Immature natural killer cell (primary cell): ENCODE data around the gene GNA12. TPM values are rescaled to one million over a fixed set of nuclear protein-coding genes. Genes with fewer than 3 reads are reported as not detected.
A peak's percentile ranks its signal among the peaks of the same experiment; 100 is the strongest.
"Not testable (repeated sequence)": the region's sequence is repeated elsewhere in the genome, so short reads cannot be mapped to it uniquely, and the experiment has no call there.

Experiments used
- DNase-seq, 3 donors: peaks; one replicate each; pipeline ENCODE4 v3.0.0; 2022; ENCODE audit warnings: mixed read lengths in 1 of 3
- H3K27ac Mint-ChIP-seq, 6 donors: one replicate each; pipeline ENCODE4 v1.8.0; 2020; ENCODE audit warnings: mixed read lengths in 6 of 6, mild to moderate bottlenecking in 5 of 6, inconsistent platforms in 4 of 6, moderate library complexity in 3 of 6
- H3K27me3 Mint-ChIP-seq, 3 donors: one replicate each; pipeline ENCODE4 v1.8.0; 2020 to 2021; ENCODE audit warnings: low read depth in 3 of 3, mild to moderate bottlenecking in 3 of 3, mixed read lengths in 3 of 3, moderate library complexity in 3 of 3, inconsistent platforms in 1 of 3
- H3K36me3 Mint-ChIP-seq, 3 donors: one replicate each; pipeline ENCODE4 v1.8.0; 2020; ENCODE audit warnings: mixed read lengths in 3 of 3, inconsistent platforms in 2 of 3, mild to moderate bottlenecking in 2 of 3
- H3K4me1 Mint-ChIP-seq, 2 donors: one replicate each; pipeline ENCODE4 v1.8.0; 2020; ENCODE audit warnings: inconsistent platforms in 2 of 2, mild to moderate bottlenecking in 2 of 2, mixed read lengths in 2 of 2, moderate library complexity in 1 of 2
- H3K4me3 Mint-ChIP-seq, 5 donors: one replicate each; pipeline ENCODE4 v1.8.0; 2020; ENCODE audit warnings: mild to moderate bottlenecking in 5 of 5, mixed read lengths in 5 of 5, inconsistent platforms in 3 of 5, moderate library complexity in 3 of 5
- H3K9me3 Mint-ChIP-seq, 6 donors: one replicate each; pipeline ENCODE4 v1.8.0; 2020; ENCODE audit warnings: mild to moderate bottlenecking in 6 of 6, mixed read lengths in 6 of 6, inconsistent platforms in 4 of 6, moderate library complexity in 3 of 6
- polyA plus RNA-seq, 3 donors: library from polyadenylated mRNA; unstranded; fragments of 300-500 nt; fragmentation: Illumina TruSeq; gene quantifications; one replicate each; pipeline ENCODE4 v1.2.3, GENCODE V29; 2021

GNA12 gene
- polyA plus RNA-seq, 3 donors from 2014 or later: 4.7 to 6.1 (median 4.8) TPM

- DNase-seq: no peak
- Mint-ChIP-seq H3K27ac (no peak overlapping the region), H3K9me3 (peaks cover 0 to 2% (median 0%) of the 10 kb centered on the region in 6 donors), H3K4me1 (peaks cover 18 to 26% of the 10 kb centered on the region in 2 donors), H3K4me3 (no peak overlapping the region), H3K27me3 (peaks cover 18 to 32% (median 23%) of the 10 kb centered on the region in 3 donors), H3K36me3 (peaks cover 0 to 6% (median 6%) of the 10 kb centered on the region in 3 donors)
Observed at GRCh38 chr7:2708547-2709310, 135.4 kb downstream of the GNA12 start.

GRCh38 chr7:2708041-2708440 lies 136.1 kb downstream of the GNA12 start:
- Mint-ChIP-seq H3K27ac (no peak overlapping the region), H3K4me3 (no peak overlapping the region), H3K27me3 (peaks cover 23 to 27% (median 25%) of the 10 kb centered on the region in 3 donors), H3K4me1 (peaks cover 18 to 21% of the 10 kb centered on the region in 2 donors), H3K9me3 (peaks cover 0 to 2% (median 0%) of the 10 kb centered on the region in 6 donors), H3K36me3 (peaks cover 0 to 6% (median 3%) of the 10 kb centered on the region in 3 donors)
- no peak for DNase-seq

GRCh38 chr7:2707481-2707880 lies 136.6 kb downstream of the GNA12 start:
- DNase-seq: no peak
- Mint-ChIP-seq H3K27ac (no peak overlapping the region), H3K4me3 (no peak overlapping the region), H3K9me3 (no peaks in the 10 kb centered on the region), H3K36me3 (peaks cover 0 to 6% (median 3%) of the 10 kb centered on the region in 3 donors), H3K4me1 (peaks cover 18 to 21% of the 10 kb centered on the region in 2 donors), H3K27me3 (peaks cover 23 to 27% (median 26%) of the 10 kb centered on the region in 3 donors)

- Mint-ChIP-seq H3K4me1 (peaks cover 22 to 26% of the 10 kb centered on the region in 2 donors), H3K36me3 (peaks cover 0 to 6% (median 3%) of the 10 kb centered on the region in 3 donors), H3K27ac (no peak overlapping the region), H3K9me3 (no peaks in the 10 kb centered on the region), H3K27me3 (peaks cover 23 to 29% (median 25%) of the 10 kb centered on the region in 3 donors), H3K4me3 (no peak overlapping the region)
- no peak for DNase-seq
Observed at GRCh38 chr7:2706685-2707126, 137.4 kb downstream of the GNA12 start.

- peaks cover 19 to 25% (median 19%) of the 10 kb centered on the region in 3 donors for H3K27me3 Mint-ChIP-seq
- no peak overlapping the region for H3K4me3 Mint-ChIP-seq
- H3K9me3 Mint-ChIP-seq: no peaks in the 10 kb centered on the region
- H3K36me3 Mint-ChIP-seq: peaks cover 0 to 6% (median 0%) of the 10 kb centered on the region in 3 donors
- DNase-seq: no peak
- H3K27ac Mint-ChIP-seq: no peak overlapping the region
- H3K4me1 Mint-ChIP-seq: peaks cover 17 to 23% of the 10 kb centered on the region in 2 donors
Observed at GRCh38 chr7:2705371-2706096, 138.6 kb downstream of the GNA12 start.

DNA sequence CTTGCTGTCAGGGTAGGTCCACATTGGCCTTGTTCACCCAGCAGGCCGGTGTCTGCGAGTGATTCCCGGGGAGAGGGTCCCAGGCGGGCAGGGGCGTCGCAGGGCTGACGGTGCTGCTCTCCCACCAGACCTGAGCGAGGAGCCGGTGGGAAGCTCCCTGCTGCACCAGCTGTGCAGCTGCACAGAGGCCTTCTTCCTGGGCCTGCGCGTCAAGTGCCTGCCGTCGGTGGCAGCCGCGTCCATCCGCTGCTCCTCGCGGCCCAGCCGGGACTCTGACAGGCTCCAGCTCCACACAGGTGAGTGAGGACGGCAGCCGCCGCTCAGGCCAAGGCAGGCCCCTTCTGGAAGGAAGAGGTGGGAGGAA lies 141.5 kb downstream of the GNA12 start:
- peaks cover 30 to 35% of the 10 kb centered on the region in 2 donors for H3K4me1 Mint-ChIP-seq
- H3K9me3 Mint-ChIP-seq: no peaks in the 10 kb centered on the region
- H3K36me3 Mint-ChIP-seq: peaks cover 0 to 6% (median 0%) of the 10 kb centered on the region in 3 donors
- H3K4me3 Mint-ChIP-seq: peak overlapping the region in 2 of 5 donors; percentile 7 to 53
- H3K27ac Mint-ChIP-seq: peak overlapping the region in 1 of 6 donors; percentile 43
- peaks cover 22 to 26% (median 26%) of the 10 kb centered on the region in 3 donors for H3K27me3 Mint-ChIP-seq
- DNase-seq: no peak

GRCh38 chr7:2701832-2702593 lies 142.1 kb downstream of the GNA12 start:
- H3K27ac Mint-ChIP-seq: peak overlapping the region in 3 of 6 donors; percentile 40 to 43 (median 40)
- peaks cover 30 to 35% of the 10 kb centered on the region in 2 donors for H3K4me1 Mint-ChIP-seq
- no peak for DNase-seq
- H3K27me3 Mint-ChIP-seq: peaks cover 19 to 26% (median 22%) of the 10 kb centered on the region in 3 donors
- peak overlapping the region in 4 of 5 donors; percentile 4 to 53 (median 24) for H3K4me3 Mint-ChIP-seq
- H3K36me3 Mint-ChIP-seq: peaks cover 0 to 6% (median 0%) of the 10 kb centered on the region in 3 donors
- no peaks in the 10 kb centered on the region for H3K9me3 Mint-ChIP-seq

DNA sequence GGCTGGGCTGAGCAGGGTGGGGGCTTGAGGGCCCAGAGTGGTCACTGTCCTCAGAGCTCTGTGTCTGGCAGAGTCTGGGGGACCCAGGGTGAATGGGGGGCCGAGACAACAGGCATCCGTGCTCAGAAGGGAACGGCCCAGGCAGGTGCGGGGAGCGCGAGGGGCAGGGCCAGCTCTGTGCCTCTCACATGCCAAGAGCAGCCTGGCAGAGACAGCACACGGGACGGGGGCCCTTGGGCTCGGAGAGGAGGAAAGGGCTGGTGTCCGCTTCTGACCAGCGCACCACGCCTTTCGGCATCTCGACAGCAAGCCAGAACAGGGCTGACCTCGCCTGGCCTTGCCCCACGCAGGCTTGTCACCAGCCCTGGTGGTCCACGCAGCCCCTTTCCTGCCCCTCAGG lies 142.7 kb downstream of the GNA12 start:
- no peak overlapping the region for H3K27ac Mint-ChIP-seq
- peaks cover 0 to 6% (median 0%) of the 10 kb centered on the region in 3 donors for H3K36me3 Mint-ChIP-seq
- H3K9me3 Mint-ChIP-seq: no peaks in the 10 kb centered on the region
- peaks cover 19 to 24% (median 21%) of the 10 kb centered on the region in 3 donors for H3K27me3 Mint-ChIP-seq
- DNase-seq: no peak
- H3K4me3 Mint-ChIP-seq: no peak overlapping the region
- H3K4me1 Mint-ChIP-seq: peaks cover 30 to 35% of the 10 kb centered on the region in 2 donors

GRCh38 chr7:2700141-2700850 lies 143.8 kb downstream of the GNA12 start:
- H3K36me3 Mint-ChIP-seq: peaks cover 0 to 5% (median 0%) of the 10 kb centered on the region in 3 donors
- peak overlapping the region in 4 of 5 donors; percentile 21 to 70 (median 57) for H3K4me3 Mint-ChIP-seq
- DNase-seq: no peak
- peaks cover 18 to 21% (median 21%) of the 10 kb centered on the region in 3 donors for H3K27me3 Mint-ChIP-seq
- no peaks in the 10 kb centered on the region for H3K9me3 Mint-ChIP-seq
- H3K4me1 Mint-ChIP-seq: peaks cover 30 to 35% of the 10 kb centered on the region in 2 donors
- peak overlapping the region in 3 of 6 donors; percentile 7 to 55 (median 53) for H3K27ac Mint-ChIP-seq

GRCh38 chr7:2699289-2699620 lies 144.9 kb downstream of the GNA12 start:
- Mint-ChIP-seq H3K4me1 (peaks cover 30 to 35% of the 10 kb centered on the region in 2 donors), H3K36me3 (no peaks in the 10 kb centered on the region), H3K4me3 (peak overlapping the region; percentile 19 to 80 (median 68)), H3K9me3 (no peaks in the 10 kb centered on the region), H3K27ac (peak overlapping the region; percentile 56 to 90 (median 86)), H3K27me3 (peaks cover 14 to 17% (median 15%) of the 10 kb centered on the region in 3 donors)
- no peak for DNase-seq

DNA sequence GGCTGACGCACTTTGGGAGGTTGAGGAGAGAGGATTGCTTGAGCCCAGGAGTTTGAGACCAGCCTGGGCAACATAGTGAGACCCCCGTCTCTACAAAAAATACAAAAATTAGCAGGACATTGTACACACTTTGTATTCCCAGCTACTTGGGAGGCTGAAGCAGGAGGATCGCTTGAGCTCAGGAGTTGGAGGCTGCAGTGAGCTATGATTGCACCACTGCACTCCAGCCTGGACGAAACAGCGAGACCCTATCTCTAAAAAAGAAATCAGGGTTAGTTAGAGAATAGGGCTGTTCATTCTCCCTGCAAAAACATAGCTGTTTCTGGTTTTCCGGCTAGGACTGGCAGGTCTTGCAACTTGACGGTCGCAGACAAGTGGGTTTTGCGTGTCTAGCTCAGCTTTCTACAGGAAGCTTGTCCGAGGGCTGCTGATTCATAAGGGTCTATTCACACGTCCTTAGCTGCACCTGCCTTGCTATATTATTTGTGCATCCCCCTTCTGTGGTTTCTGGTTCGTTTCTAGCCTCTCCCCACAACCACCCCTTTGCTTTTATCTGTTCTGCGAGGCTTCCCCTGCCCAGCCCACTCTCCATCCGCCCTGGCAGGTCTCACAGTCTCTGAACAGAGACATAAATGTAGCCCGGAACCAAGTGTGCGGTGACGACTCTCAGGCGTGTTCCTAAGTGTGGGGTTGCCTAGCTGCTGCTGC lies 145.4 kb downstream of the GNA12 start:
- H3K36me3 Mint-ChIP-seq: no peaks in the 10 kb centered on the region
- peaks cover 30 to 35% of the 10 kb centered on the region in 2 donors for H3K4me1 Mint-ChIP-seq
- H3K9me3 Mint-ChIP-seq: no peaks in the 10 kb centered on the region
- peaks cover 13 to 17% (median 14%) of the 10 kb centered on the region in 3 donors for H3K27me3 Mint-ChIP-seq
- peak overlapping the region; percentile 56 to 90 (median 86) for H3K27ac Mint-ChIP-seq
- peak overlapping the region; percentile 19 to 80 (median 68) for H3K4me3 Mint-ChIP-seq
- DNase-seq: peak; percentile 89 to 91 (median 90)

- not testable (repeated sequence) for H3K27ac Mint-ChIP-seq, H3K9me3 Mint-ChIP-seq, H3K36me3 Mint-ChIP-seq, DNase-seq, H3K4me3 Mint-ChIP-seq
- Mint-ChIP-seq H3K27me3 (peaks cover 22 to 29% (median 28%) of the 10 kb centered on the region in 3 donors), H3K4me1 (peaks cover 20 to 30% of the 10 kb centered on the region in 2 donors)
Observed at GRCh38 chr7:2694122-2694436, 150.0 kb downstream of the GNA12 start.
